ENCODE data around the gene PDRG1.

Gene PDRG1

DNA sequence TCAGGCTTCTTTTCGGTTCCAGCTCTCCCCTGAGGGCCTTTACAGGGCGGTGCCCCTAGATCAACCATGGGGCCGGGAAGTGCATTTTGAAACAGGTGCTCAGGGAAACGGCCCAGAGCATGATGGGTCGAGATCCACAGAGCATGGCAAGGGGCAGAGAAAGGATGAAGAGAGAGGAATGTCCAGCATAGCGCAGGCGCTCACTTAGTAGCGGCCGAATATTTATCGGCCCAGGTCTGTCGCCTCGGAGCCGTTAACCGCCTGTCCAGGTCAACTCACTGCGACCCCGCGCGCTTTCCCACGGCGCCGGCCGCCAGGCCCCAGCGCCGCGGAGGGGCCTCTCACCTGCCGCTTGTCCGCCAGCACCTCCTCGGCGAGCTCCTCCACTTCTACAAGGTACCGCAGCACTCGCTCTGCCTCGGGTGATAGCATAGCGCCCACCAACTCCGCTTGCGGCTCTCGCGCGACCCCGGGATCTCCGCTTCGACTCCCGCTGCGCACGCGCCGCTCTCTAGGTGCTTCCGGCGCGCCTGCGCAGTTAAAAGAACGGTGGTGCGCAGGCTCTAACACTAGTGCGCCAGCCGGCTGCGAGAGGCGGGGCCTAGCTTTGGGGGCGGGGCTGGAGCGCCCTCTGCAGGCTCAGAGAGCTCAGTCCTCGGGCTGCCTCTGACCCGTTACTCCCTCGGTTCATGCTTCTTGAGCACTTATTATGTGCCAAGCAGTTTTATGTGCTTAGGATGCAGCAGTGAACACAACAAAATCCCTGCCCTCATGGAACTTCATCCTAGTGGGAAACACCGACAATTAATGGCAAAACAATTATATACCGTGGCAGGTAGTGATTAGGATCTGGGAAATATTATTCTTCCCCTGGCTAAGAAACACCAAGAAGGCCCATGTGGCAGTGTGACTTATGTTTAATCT, at the start of gene PDRG1:
Gene PDRG1 (minus strand): TSS at position 517 of the 924 bp plus-strand sequence. CDS start 85 bp downstream, at position 432.
- DNase-seq = peak; percentile 93

- no peak for DNase-seq
Observed at GRCh38 chr20:31998246-31998645, 46.4 kb upstream of the PDRG1 start.

- DNase-seq = no peak
Observed at GRCh38 chr20:31996996-31997395, 45.1 kb upstream of the PDRG1 start.

- no peak for DNase-seq
Observed at GRCh38 chr20:31992086-31992485, 40.2 kb upstream of the PDRG1 start.

DNA sequence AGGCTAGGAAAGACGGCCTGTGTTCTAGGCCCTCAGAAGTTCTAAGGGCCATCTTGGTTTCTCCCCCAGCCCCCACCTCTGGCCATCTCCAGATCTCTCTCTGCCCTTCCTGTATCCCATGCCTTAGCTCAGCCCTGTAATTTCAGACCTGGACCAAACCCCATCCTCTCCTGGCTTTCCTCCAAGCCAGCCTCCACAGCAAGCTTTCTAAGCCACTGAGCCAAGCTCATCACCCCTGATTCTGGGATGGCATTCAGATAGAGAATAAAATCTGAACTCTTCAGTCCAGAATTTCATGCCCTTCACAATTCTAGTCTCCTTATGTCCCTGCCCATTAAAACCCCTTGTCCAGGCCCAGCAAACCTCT, 39.5 kb upstream of the PDRG1 start:
- DNase-seq = peak; percentile 63

DNA sequence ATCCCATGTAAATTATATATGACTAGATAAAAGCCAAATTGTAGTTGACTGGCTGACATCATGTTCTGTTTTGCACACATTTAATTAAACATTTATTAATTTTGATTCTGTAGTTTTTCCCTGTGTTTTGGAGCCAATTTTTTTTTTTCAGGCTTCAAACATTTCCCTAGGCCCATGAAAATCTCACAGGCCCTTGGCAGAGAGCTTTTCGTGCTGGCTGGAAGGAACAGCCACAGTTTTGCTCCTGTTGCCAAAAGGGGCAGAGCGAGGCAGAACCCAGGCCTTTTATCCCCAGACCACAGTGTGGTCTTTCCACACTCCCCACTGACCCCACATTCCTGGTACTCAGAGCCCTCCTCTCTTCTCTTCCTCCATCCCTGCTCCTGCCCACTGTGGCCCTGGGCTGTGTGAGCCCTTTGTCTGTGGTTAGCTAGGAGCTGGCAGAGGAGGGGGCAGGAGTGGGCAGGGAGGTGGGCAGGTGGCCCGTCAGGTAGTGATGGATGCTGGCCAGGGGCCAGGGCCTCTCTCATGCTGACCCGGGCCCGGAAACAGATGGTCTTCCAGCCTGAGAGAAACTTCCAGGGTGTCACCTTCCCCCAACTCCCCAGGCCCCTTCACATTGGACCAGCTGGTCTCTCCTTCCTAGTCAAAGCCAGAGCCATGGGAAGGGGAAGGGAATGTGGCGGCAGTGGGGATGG, 38.9 kb upstream of the PDRG1 start:
- peak; percentile 65 for DNase-seq

- no peak for DNase-seq
Observed at GRCh38 chr20:31989030-31989645, 37.3 kb upstream of the PDRG1 start.

DNA sequence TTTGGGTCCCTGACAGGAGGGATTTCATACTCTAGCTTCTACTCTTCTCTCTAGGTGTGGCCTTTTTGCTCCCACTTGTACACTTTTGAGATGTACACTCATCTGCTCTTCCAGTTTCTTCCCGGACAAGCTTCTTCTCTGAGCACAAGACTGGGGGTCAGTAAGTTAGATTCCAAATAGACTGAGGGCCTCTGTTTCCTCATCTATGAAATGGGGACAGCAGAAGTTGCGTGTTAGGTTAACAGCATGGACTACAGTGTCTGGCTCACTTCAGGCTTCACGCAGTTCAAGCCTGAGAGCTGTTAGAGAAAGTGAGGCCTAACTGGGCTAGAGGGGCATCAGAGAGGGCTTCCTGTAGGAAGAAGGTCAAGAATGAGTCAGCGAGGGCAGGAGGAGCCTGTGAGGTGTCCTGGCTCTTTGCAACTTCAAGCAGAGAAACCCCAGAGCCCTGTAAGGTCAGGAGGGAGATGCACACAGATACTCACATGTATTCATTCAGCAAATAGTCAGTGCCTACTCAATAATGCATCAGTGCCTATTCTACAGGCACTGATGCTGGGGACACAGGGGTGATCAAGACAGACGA, 36.7 kb upstream of the PDRG1 start:
- no peak for DNase-seq

DNA sequence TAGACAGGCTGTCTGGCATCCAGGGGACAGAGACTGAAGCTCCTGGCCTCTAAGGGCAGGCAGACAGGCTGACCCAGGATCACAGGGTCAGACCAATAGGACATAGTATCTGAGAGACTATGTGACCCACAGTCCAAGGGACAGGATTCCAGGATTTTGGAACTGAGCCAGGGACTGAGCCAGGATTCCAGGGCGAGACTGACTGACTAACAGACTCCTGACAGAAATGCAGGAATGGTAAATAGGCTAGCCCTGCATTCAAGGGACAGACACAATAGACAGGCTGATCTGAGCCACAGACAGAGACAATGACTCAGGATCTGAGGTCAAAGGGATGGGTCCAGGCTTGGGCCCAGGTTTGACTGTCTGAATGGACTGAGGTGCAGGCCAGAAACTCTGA, 35.9 kb upstream of the PDRG1 start:
- no peak for DNase-seq

- DNase-seq = peak; percentile 75
Observed at GRCh38 chr20:31984981-31985471, 33.2 kb upstream of the PDRG1 start.

DNA sequence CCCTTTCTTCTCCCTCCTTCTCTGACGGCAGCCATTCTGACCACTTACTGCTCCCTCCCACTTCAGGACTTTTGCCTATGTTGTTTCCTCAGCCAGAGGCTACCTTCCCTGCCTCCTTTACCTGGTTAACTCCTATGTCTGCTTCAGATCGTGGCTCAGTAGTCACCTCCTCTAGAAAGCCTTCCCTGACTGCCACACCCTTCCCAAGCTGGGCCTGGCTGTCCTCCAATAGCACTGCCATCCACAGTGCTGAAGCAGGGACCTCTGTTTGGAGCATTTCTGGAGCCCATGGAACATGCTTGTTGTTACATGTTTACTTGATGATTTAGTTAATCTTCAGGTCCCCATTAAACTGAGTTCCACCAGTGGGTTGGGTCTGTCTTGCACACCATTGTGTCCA, 29.9 kb upstream of the PDRG1 start:
- no peak for DNase-seq

- DNase-seq = no peak
Observed at GRCh38 chr20:31979713-31980426, 28.0 kb upstream of the PDRG1 start.

- DNase-seq = no peak
Observed at GRCh38 chr20:31977080-31977479, 25.2 kb upstream of the PDRG1 start.

DNA sequence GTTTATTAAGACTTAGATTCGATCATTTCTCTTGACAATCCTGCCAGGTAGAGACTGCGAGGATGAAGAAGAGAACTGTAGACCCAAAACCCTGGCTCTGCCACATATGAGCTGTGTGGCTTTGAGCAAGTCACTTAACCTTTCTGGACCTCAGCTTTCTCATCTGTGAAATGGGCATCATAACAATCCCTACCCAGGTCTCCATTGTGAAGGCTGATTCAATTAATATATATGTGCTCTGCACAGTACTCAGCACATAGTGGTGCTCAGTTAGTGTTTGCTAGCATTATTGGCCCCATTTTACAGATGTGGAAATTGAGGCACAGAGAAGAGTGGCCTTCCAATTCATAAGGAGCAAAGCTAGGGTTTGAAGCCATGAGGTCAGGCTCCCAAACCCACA, 24.0 kb upstream of the PDRG1 start:
- DNase-seq = no peak

GRCh38 chr20:31974951-31975487, 23.2 kb upstream of the PDRG1 start:
- no peak for DNase-seq

DNA sequence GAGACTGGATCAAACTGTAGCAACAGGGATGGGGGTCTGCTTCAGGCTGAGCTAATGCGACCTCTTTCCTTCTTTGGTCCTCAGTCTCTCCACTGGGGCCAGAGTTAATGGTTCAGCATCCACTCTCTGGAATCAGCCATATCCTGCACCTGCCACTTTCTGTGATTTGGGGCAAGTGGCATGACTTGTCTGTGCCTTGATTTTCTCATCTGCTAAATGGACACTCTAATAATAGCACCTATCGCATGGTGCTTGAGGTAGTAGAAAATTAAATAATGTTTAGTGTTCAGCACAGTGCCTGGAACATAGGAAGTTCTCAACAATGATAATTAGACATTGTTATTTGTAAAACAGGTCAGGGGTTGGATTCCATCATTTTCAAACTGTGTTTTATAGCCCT, 22.4 kb upstream of the PDRG1 start:
- DNase-seq = no peak

DNA sequence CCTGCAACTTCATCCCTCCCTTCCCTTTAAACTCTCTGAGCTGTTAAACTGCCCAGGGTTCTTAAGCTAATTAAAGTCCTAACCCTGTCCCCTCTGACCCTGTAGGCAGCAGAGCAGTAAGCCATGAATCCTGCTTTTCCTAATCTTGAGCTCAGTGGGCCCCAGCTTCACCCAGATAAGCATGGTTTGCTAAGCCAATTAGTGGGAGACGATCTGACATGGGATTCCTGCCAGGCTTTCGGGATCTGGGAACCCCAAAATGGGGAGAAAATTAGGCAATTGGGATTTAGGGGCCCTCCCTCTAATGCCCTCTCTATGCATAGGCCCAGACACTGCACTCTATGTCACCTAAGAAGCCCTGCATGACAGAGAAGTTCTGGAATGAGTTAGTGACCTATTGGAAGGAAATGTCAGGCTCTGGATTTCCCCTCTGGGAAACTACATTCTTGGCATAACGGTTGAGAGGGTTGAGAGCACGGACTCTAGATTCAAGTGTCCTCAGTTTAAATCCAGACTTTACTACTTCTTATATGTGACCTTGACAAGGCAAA, 20.7 kb upstream of the PDRG1 start:
- no peak for DNase-seq

- DNase-seq = peak; percentile 13
Observed at GRCh38 chr20:31969991-31970390, 18.1 kb upstream of the PDRG1 start.

GRCh38 chr20:31968291-31969126, 16.7 kb upstream of the PDRG1 start:
- DNase-seq = no peak

DNA sequence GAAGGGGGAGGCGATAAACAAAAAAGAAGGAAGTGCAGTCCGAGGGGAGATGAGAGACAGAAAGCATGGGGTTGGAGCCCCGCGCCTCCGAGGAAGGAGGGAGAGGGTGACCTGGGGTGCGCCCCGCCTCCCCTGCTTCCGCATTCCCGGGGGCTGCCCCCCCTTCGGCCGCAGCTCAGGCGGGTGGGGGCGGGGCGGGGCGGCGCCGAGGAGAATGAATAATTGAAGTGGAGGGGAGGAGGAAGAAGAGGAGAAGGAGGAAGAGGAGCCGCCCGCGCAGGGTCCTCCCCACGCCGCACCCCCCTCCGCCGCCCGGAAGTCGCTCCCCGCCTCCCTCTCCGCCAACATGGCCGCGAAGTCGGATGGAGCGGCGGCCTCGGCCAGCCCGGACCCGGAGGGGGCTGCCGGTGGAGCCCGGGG, 16.0 kb upstream of the PDRG1 start, which contains the start of gene XKR7:
Gene XKR7 (plus strand): TSS at position 322 of the 420 bp plus-strand sequence. CDS start 25 bp downstream, at position 347.
- no peak for DNase-seq

All from NCI-H446 treated with DMSO at 0.1 percent for 48 hours (cell line).